HG03460 (cell line): ENCODE data around the gene CFAP77.

Source experiments
- ATAC-seq: cut with Tn5 transposase; IDR thresholded peaks from one replicate; pipeline ENCODE4 v1.9.1; 2021; ENCODE audit not compliant: unreplicated experiment

The CFAP77 gene

GRCh38 chr9:132514011-132514744, 104.2 kb downstream of the CFAP77 start:
- no peak for ATAC-seq

- ATAC-seq = no peak
Observed at GRCh38 chr9:132514821-132515220, 104.8 kb downstream of the CFAP77 start.

- ATAC-seq = no peak
Observed at GRCh38 chr9:132516301-132516700, 106.3 kb downstream of the CFAP77 start.

GRCh38 chr9:132516911-132517310, 106.9 kb downstream of the CFAP77 start:
- no peak for ATAC-seq

- no peak for ATAC-seq
Observed at GRCh38 chr9:132517815-132518550, 108.0 kb downstream of the CFAP77 start.

GRCh38 chr9:132518626-132519025, 108.6 kb downstream of the CFAP77 start:
- no peak for ATAC-seq

GRCh38 chr9:132519033-132519432, 109.0 kb downstream of the CFAP77 start:
- no peak for ATAC-seq

GRCh38 chr9:132520612-132521011, 110.6 kb downstream of the CFAP77 start:
- no peak for ATAC-seq

- no peak for ATAC-seq
Observed at GRCh38 chr9:132525308-132526023, 115.5 kb downstream of the CFAP77 start.

- ATAC-seq = no peak
Observed at GRCh38 chr9:132531195-132531594, 121.2 kb downstream of the CFAP77 start.

- no peak for ATAC-seq
Observed at GRCh38 chr9:132531710-132532570, 121.9 kb downstream of the CFAP77 start.

GRCh38 chr9:132534832-132535231, 124.8 kb downstream of the CFAP77 start:
- no peak for ATAC-seq

GRCh38 chr9:132536124-132536523, 126.1 kb downstream of the CFAP77 start:
- no peak for ATAC-seq

- ATAC-seq = no peak
Observed at GRCh38 chr9:132537352-132537751, 127.3 kb downstream of the CFAP77 start.

GRCh38 chr9:132538071-132538470, 128.1 kb downstream of the CFAP77 start:
- no peak for ATAC-seq

- no peak for ATAC-seq
Observed at GRCh38 chr9:132539096-132539495, 129.1 kb downstream of the CFAP77 start.

GRCh38 chr9:132541051-132541450, 131.0 kb downstream of the CFAP77 start:
- no peak for ATAC-seq

- ATAC-seq = no peak
Observed at GRCh38 chr9:132541870-132542830, 132.1 kb downstream of the CFAP77 start.

GRCh38 chr9:132543251-132543650, 133.2 kb downstream of the CFAP77 start:
- no peak for ATAC-seq

GRCh38 chr9:132543960-132544359, 133.9 kb downstream of the CFAP77 start:
- ATAC-seq = no peak
